HG03571 (cell line): ENCODE data around the gene PKNOX1.
A peak's percentile ranks its signal among the peaks of the same experiment; 100 is the strongest.
"Not testable (repeated sequence)": the region's sequence is repeated elsewhere in the genome, so short reads cannot be mapped to it uniquely, and the experiment has no call there.

Source experiments
- ATAC-seq: cut with Tn5 transposase; IDR thresholded peaks from one replicate; pipeline ENCODE4 v1.9.1; 2021; ENCODE audit not compliant: unreplicated experiment

PKNOX1 gene, protein sequence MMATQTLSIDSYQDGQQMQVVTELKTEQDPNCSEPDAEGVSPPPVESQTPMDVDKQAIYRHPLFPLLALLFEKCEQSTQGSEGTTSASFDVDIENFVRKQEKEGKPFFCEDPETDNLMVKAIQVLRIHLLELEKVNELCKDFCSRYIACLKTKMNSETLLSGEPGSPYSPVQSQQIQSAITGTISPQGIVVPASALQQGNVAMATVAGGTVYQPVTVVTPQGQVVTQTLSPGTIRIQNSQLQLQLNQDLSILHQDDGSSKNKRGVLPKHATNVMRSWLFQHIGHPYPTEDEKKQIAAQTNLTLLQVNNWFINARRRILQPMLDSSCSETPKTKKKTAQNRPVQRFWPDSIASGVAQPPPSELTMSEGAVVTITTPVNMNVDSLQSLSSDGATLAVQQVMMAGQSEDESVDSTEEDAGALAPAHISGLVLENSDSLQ

DNA sequence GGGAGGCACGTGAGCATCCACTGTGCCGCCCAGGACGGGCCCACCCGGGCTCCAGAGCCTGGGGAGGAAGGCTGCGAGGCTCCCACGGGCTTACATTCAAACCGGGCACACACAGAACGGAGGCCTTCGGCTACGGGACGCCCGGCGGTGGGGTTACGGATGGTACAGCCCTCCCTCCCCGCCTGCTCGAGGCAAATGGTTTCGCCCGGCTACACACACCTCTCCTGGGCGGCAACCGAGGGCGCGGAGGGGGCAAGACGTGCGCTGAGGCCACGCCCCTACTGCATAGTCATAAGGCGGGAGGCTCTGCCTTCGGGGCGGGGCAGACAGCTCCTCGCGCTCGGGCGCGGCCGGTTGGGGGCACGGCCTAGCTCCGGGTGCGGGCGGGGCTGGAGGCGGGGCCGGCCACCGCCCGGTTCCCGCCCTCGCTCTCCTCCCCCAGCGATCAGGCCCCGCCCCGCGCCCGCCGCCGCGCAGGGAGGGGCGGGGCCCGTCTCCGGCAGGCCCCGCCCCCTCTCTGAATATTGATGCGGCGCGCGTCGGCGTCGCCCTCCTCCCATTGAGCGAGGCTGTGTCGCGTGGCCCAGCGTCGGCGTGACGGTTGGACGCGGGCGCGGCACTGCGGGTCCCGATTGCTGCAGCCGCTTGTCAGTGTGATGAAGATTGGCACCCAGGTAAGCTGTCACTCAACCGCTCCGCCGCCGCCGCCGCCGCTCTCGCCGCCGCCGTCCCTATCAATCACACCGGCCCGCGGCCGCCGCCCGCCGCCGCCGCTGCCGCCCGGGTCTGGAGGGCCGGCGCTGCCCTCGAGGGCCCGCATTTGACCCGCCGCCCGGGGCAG, at the start of gene PKNOX1:
Gene PKNOX1, plus strand, starts transcription at position 572 of the 841 bp plus-strand sequence. CDS start 29,820 bp downstream, outside the sequence.
- ATAC-seq, result peak; percentile 71

DNA sequence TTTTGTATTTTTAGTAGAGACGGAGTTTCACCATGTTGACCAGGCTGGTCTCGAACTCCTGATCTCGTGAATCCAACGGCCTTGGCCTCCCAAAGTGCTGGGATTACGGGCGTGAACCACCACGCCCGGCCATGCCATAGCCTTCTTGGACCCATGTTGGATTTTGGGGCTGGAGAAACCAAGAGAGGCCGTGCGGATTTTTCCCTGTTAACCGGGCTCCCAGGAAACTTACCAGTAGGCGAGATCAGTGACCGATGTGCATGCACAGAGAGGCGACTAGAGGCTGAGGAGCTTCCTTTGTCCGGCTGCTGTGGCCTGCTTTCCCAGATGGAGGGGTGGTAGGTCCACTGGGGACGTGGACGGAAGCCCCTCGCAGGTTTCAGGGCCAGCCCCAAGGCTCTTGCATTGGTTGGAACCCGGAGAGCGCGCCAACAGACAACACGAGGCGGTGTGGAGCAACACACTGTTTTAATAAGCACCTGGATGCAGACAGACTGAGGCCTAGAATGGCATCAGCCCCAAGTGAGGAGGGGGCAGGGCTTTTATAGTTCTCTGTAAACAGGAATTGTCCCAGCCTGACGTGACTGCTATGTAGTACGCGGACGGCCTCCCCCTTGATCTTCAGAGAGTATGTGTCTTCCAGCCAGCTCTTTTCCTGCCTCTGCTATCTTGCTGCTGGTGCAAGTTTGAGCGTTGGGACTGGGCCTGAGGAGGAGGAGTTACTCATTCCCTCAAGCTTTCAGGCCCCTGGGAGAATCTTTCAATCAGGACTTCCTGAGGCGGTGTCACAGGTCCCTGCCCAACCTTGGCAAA, 49.0 kb upstream of the PKNOX1 start, which contains the start of gene ERVH48-1:
Gene ERVH48-1, minus strand, starts transcription at position 517 of the 813 bp plus-strand sequence. CDS start 6,624 bp downstream, outside the sequence.
- no peak for ATAC-seq

DNA sequence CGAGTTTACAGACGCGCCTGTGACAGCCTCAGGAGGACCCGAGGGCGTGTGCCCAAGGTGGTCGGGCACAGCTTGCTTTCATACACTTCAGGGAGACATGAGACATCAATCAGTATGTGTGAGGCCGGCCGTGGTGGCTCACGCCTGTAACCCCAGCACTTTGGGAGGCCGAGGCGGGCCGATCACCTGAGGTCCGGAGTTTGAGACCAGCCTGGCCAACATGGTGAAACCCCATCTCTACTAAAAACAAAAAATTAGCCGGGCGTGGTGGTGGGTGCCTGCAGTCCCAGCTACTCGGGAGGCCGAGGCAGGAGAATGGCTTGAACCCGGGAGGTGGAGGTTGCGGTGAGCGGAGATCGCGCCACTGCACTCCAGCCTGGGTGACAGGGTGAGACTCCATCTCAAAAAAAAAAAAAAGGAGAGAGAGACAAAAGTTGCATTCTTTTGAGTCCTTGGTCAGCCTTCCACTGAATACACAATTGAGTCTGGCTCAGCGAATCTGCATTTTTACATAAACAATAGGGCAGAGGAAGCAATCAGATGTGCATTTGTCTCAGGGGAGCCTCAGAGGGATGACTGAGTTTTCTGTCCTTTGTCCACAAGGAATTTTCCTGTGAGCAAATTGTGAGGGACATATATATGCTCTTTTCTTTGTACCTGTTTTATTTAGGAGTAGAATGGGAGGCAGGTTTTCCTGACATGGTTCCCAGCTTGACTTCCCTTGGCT, 46.7 kb upstream of the PKNOX1 start:
- ATAC-seq, result not testable (repeated sequence)

DNA sequence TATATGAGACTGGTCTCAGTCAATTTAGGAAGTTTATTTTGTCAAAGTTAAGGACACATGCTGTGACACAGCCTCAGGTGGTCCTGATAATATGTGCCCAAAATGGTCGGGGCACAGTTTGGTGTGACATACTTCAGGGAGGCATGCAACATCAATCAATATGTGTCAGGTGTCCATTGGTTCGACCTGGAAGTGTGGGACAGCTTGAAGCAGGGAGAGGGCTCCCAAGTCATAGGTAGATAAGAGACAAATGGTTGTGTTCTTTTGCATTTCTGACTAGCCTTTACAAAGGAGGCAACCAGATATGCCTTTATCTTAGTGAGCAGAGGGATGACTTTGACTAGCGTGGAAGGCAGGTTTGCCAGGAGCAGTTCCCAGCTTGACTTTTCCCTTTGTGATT, 44.4 kb upstream of the PKNOX1 start:
- no peak for ATAC-seq

DNA sequence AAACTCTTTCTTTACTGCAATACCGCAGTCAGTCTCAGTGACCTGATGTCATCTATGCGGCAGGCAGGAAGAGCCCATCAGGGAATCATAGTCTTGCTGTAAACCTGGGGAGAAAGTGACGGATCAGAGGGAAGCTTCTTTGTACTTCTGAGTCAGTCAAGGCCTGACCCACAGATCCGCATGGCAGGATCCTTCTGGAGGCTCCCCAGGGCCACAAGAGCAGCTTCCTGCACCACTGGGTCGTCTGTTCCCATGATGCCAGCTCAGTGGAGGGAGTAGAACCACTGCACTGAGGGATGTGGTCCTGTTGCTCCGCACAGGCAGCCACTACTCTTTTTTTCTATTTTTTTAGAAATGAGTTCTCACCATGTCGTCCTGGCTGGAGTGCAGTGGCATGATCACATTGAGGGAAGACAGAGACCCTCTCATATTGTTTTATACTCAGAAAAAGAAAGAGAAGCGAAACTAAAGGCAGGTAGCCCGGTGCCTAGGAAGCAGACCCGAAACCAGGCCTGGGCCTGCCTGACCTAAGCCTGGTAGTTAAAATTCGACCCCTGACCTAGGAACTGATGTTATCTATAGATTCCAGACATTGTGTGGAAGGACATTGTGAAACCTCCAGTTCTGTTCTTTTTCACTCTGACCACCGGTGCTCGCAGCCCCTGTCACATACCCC, 42.7 kb upstream of the PKNOX1 start:
- no peak for ATAC-seq

DNA sequence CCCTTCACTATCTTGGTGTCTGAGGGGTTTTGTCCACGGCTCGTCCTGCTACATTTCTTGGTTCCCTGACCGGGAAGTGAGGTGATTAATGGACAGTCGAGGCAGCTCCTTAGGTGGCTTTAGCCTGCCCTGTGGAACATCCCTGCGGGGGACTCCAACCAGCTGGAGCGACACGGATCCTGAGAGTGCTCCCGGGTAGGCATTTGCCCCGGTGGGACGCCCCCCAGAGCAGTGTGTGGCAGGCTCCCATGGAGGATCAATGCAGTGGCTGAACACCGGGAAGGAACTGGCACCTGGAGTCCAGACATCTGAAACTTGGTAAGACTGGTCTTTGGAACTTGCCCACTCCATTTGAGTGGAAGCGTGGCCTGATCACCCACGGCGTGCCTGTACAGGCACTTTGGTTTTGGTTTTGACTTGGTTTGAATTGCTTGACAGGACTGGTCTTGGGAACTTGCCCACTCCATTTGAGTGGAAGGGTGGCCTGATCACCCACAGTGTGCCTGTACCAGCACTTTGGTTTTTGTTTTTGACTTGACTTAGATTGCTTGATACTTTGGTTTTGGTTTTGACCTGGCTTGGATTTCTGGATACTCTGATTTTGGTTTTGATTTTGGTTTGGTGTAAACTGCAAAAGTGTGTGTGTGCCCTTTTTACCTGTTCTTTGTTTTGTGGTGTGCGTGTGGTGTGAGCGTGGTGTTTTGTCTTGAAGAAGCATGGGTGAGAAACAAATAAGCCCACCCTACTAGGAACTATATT, 41.8 kb upstream of the PKNOX1 start:
- not testable (repeated sequence) for ATAC-seq

DNA sequence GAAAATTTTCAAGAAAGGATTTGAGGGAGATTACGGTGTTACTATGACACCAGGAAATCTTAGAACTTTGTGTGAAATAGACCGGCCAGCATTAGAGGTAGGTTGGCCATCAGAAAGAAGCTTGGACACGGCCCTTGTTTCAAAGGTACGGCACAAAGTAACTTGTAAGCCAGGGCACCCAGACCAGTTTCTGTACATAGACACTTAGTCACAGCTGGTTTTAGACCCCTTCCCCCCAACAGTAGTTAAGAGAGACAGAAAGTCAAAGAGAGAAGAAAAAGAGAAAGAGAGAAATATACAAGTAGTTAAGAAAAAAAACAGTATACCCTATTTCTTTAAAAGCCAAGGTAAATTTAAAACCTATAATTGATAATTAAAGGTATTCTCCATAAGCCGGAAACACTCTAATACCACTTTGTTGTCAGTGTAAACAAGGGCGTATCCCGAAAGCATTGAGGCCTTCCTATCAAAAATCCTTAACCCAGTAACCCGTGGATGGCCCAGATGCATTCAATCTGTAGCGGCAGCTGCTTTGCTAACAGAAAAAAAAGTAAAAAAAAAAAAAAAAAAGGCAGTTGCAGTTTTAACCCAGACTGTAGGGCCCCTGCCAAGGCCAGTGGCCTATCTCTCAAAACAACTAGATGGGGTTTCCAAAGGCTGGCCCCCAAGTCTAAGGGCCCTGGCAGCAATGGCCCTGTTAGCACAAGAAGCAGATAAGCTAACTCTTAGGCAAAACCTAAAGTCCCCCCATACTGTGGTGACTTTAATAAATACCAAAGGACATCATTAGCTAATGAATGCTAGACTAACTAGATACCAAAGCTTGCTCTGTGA, 41.0 kb upstream of the PKNOX1 start:
- not testable (repeated sequence) for ATAC-seq

DNA sequence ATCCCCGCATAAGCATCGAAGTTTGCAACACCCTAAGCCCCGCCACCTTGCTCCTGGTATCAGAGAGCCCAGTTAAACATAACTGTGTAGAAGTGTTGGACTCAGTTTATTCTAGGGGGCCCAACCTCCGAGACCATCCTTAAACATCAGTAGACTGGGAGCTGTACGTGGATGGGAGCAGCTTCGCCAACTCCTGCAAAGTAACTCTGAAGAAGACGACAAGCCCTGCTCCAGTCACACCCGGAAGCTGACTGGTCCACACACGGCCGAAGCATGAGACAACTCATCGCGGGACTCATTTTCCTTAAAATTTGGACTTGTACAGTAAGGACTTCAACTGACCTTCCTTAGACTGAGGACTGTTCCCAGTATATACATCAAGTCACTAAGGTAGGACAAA, 40.4 kb upstream of the PKNOX1 start:
- ATAC-seq, result not testable (repeated sequence)

DNA sequence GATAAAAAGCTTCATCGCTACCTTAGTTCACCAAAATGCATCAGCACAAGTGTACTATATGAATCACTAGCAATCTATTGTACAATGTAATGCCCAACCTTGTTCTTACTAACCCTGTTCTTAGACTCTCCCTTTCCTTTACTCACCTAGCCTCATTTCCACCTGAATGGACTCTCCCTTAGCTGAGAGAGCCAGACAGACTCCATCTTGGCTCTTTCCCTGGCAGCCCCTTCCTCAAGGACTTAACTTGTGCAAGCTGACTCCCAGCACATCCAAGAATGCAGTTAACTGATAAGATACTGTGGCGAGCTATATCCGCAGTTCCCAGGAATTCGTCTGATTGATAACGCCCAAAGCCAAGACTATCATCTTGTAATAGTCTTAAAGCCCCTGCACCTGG, 38.0 kb upstream of the PKNOX1 start:
- not testable (repeated sequence) for ATAC-seq

DNA sequence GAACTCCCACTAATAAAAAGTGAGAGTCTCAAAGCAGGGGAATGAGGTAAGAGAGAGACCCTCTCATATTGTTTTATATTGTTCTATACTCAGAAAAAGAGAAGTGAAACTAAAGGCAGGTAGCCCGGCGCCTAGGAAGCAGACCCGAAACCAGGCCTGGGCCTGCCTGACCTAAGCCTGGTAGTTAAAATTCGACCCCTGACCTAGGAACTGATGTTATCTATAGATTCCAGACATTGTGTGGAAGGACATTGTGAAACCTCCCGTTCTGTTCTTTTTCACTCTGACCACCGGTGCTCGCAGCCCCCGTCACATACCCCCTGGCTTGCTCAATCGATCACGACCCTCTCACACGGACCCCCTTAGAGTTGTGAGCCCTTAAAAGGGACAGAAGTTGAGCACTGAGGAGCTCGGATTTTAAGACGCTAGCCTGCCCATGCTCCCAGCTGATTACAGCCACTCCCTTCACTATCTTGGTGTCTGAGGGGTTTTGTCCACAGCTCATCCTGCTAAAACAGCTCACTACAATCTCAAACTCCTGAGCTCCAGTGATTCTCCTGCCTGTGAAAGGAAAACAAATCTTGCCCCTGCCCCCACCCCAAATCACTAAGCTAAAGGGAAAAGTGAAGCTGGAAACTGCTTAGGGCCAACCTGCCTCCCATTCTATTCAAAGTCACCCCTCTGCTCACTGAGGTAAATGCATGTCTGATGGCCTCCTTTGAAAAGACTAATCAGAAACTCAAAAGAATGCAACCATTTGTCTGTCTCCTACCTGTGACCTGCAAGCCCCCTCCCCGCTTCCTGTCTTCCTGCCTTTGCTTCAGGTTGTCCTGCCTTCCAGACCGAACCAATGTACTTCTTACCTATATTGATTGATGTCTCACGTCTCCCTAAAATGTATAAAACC, 37.1 kb upstream of the PKNOX1 start:
- ATAC-seq, result not testable (repeated sequence)

DNA sequence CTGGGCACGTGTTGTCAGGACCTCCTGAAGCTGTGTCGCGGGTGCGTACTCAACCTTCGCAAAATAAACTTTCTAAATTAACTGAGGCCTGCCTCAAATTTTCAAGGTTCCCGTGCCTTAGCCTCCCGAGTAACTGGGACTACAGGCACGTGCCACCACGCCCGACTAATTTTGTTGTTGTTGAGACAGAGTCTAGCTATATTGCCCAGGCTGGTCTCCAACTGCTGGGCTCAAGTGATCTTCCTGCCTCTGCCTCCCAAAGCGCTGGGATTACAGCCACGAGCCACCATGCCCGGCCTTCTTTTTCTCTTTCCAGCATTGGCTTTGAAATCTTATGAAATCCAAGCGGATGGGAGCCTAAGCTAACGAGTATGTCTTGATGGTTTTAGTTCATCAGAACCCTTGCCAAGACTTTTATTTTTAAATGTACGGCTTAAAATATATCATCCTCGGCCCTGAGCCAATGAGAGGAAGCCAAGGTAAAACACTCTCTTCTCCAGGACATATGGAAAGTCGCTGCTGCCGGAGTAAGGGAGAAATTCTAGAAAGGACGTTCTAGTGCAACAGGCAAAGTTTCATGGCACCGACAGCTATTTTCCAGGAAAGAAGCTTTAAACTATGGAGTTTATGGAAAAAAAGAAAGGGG, 36.3 kb upstream of the PKNOX1 start:
- no peak for ATAC-seq

DNA sequence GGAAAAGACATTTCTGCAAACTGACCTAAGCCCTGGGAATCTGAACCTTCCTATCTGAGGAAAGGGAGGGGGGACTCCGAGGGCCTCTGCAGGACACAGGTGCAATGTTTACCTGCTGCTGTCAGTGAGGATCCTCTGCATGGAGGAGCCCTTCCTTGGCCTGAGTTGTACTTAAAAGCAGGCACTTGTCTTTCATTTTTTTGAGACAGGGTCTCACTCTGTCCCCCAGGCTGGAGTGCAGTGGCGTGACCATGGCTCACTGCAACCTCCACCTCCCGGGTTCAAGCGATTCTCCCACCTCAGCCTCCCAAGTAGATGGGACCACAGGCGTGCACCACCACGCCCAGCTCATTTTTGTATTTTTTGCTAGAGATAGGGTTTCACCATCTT, 35.8 kb upstream of the PKNOX1 start:
- not testable (repeated sequence) for ATAC-seq

DNA sequence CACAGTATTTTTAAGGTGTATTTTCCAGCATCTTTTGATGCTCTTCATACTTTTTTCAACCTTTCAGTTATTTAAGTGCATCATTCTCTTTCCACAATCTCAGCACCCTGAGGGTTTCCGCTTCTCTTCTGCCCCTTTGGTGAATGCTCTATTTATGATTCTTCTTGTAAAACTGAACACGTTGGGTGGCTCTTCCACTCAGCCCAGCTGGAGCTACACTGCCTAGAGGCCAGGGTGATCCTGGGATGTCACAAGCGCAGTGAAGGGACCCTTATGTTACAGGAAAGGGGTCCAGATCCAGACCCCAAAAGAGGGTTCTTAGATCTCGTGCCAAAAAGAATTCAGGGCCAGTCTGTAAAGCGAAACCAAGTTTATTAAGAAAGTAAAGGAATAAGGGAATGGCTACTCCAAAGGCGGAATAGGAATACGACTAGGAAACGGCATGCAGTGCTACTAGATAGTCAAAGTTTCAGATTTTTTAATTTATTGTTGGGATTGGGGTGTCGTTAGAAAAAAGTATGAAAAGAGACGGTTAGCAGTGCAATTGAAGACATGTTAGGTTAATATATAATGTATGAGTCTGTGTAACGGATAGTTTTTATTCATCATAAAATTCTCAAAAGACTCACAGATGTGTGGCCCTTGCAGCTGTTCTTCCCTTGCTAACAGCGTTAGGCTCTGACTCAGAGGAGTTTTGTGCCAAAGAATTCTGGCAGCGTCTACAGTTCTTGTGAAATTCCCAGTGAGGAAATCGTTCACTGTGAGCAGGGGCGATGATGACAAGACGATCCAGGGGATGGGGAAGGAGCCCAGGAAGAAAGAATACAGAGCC, 34.6 kb upstream of the PKNOX1 start:
- ATAC-seq, result no peak

DNA sequence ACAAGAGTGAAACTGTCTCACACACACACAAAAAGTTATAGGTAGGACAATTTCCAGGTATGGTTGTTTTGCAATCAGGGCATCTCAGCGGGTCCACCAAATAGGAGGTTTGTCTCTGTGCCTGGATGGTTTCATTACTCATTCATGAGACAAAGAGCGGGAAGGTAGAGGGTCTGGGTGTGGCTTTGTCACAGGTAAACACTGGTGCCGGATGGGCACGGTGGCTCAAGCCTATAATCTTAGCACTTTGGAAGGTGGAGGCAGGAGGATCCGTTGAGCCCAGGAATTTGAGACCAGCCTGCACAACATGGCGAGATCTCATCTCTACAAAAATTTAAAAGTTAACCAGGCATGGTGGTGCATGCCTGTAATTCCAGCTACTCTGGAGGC, 32.7 kb upstream of the PKNOX1 start:
- no peak for ATAC-seq

DNA sequence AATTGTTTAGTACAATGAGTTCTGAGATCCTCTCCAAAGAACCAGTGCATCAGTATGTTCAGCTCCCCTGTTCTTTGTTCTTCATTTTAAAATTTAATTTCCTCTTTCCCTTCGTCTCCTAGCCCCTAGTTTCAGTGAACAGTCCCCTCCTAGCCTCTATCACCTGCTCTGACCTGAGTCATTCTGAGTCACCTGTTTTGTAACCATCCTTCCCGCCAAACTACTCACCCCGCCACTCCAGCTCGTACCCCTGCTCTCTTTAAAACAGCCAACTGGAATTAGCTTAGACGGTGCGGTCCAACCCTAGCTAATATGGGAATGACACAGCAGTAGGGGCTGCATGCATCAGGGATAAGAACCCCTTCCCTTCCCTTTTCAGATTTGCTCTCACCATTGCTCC, 32.1 kb upstream of the PKNOX1 start:
- ATAC-seq, result no peak
